NCI-H1105 (cell line): ENCODE measurements around the gene EFNA5.

Experiments
- DNase-seq: peaks from one replicate; lab custom pipeline; 2025; lab: John Stamatoyannopoulos, UW

EFNA5 gene

DNA sequence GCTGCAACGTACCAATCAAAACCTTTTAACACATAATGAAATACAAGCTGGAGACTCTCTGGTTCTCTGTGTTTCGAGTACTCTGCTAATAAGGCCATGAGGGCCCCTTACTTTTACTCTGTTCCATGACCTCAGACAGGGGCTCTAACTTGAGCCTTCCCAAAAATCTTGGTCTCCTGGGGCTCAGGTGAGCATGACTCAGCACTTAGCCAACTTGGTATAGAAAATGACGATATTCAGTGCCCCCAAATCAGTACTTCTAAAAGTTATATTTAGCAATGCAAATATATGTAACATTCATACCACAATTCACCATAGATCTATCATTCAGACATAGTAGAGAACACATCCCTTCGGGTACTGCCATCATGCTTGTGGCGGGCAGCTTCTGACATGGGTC is 278.9 kb downstream of the EFNA5 start:
- DNase-seq = no peak

- DNase-seq = no peak
These were observed 281.0 kb downstream of the EFNA5 start for GRCh38 chr5:107389775-107390148.

DNA sequence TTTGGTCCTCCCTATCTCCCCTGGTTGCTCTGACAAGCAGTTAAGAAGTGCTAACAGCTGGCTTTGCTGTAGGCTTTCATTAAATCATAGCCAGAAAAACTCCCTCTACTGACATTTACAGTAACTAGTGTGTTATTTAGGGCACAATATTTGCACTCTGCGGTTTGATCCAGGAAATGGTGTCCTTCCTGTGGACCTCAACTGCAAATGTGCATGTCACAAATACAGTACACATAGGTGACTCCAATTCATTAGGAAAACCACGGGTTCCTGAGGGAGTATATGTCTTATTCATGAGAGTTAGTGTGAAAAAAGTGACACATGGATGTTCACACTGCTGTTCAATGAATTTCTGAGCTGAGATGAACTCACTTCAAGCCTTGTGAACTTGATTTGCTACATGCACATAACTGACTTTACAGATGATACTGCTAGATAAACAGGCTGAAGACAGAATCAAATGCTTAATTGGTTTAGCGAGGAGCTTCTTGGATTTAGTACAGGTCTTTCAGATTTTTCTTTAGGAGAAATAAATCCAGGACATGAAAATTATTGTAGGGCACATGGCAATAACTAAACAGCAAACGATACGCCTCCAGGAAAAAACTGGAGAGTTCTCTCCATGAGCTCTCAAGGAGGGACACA is 281.5 kb downstream of the EFNA5 start:
- DNase-seq = no peak

DNA sequence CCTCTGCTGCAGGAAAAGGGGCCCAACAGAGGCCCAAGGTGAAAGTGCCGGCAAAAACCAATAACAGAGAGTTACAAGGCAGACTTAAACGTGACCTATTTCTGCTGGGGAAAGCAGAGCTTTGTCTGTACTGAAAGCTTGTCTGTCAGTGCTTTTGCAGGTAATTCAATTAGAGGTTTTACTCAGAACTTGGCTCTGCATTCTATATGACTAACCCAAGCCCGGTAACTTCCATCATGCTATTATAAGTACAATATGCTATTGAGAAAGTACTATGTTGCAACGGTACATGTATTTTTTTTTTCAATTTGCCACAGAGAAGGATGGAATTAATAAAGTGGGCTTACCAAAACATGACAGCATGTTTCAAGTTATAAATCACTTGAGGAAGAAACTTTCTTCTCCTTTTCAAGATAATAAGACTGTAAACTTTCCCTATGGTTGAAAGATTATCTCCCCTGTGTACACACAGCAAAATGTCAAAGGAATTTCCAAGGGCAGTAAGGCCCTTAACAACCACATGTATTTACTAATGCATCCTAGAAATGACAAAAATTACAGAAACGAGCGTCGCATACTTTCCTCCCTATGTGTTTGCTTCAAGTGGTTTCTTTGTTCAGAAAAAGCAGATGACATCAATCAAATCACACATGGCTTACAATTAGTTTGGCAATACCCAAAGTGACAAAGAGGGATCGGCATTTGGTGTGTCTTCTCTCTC is 282.4 kb downstream of the EFNA5 start:
- no peak for DNase-seq

GRCh38 chr5:107387526-107388140 is 283.1 kb downstream of the EFNA5 start:
- DNase-seq = no peak

DNA sequence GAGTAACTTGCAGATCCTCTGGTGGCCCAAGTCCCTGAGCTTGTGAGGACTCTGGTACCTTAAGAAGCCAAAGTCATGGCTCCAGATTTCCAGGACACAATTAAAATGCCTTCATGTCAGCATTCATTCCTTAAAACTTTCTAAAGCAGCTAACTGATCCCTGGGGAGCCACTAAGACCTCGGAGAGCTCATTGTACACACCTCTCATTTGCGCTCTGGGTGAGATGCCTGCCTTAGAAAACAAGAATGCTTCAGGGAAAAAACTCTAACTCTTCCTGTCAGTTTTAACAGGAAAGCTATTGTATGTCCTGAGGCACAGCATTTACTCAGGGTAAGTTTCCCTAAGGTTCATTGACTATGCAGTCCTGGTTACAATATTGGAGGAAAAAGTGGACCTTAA is 285.0 kb downstream of the EFNA5 start:
- DNase-seq = no peak

- DNase-seq = no peak
These were observed 286.5 kb downstream of the EFNA5 start for GRCh38 chr5:107384256-107384655.

DNA sequence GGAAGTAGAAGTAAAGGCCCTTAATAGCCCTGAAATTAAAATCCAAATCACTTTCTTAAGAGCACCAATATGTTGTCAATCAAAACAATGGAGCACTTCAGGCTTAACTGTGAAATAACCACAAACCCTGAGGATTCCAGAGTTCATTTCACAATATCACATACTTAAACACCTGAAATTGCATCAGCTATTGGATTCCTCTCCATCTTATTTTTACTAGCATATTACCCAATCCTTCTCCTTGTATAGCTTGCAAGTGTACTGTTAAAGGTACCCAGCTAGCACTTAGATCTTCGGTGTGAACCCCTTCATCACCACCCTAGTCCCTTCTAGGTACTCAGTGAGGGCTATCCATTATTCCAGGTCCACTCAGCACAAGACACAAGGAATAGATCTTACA is 287.3 kb downstream of the EFNA5 start:
- DNase-seq = no peak

- no peak for DNase-seq
These were observed 289.4 kb downstream of the EFNA5 start for GRCh38 chr5:107381189-107381856.

- DNase-seq = no peak
These were observed 290.1 kb downstream of the EFNA5 start for GRCh38 chr5:107380654-107381053.

DNA sequence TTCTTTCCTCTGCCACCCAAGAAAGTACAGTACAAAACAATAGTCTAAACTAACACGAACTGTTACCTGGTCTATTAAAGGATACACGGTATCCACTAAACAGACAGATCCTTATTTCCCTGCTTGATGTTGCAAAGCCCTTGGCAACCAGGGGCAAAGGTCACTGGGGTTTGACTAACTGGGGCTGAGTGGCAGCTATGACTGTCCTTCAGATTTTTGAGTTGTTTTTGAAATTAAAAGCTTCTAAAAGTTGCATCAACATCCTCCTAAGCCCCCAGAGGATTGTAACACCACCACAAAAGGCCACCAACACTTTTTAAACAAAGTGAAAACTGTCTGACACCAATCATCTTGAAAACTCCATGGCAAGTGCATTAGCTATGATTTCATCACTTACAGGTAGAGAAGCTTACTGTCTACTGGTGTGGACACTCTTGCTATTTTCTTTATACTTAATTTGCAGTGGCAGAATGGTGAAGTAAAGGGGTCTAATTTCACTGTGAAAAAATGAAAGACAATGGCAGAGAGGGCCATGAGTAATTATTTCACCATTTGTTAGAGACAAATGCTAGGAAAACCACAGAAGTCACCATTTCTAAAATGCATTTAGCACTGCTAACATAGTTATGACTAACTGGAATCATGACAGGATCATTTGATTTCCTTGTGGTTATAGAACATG is 292.4 kb downstream of the EFNA5 start:
- DNase-seq = no peak

- DNase-seq = no peak
These were observed 293.5 kb downstream of the EFNA5 start for GRCh38 chr5:107377277-107377609.

DNA sequence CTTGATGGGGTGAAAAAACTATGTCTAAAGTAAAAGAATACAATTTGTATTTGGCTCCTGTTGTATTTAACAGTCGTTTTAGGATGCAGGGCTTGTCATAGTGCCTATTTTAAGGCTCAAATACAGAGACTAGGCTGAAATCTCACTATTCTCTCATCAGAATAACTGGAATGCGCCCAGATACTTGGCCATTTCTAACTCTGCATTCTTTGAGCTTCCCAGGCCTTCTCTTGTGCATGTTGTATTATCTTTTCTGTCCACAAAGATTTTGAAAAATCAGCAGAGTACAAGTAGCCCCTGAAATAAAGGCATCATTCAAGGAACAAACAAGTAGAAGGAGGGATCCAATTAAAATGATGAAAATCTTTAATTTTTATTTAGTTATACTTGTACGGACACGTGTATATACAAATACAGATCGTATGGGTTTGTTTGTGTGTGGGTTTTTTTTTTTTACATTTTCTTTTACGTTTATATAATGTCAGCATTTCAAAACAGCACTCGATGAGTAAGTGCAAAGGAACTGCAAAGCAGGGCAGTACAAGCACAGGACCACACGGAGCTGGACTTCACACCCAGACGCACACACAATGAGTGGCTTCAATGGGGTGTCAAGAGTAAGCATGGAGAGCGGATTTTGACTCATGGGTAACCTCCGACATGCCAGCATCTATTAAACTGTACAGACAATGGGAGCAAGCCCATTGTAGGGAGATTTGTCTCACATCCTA is 294.0 kb downstream of the EFNA5 start:
- DNase-seq = no peak

GRCh38 chr5:107373549-107374263 is 297.0 kb downstream of the EFNA5 start:
- DNase-seq = no peak

- no peak for DNase-seq
These were observed 297.9 kb downstream of the EFNA5 start for GRCh38 chr5:107372723-107373450.

DNA sequence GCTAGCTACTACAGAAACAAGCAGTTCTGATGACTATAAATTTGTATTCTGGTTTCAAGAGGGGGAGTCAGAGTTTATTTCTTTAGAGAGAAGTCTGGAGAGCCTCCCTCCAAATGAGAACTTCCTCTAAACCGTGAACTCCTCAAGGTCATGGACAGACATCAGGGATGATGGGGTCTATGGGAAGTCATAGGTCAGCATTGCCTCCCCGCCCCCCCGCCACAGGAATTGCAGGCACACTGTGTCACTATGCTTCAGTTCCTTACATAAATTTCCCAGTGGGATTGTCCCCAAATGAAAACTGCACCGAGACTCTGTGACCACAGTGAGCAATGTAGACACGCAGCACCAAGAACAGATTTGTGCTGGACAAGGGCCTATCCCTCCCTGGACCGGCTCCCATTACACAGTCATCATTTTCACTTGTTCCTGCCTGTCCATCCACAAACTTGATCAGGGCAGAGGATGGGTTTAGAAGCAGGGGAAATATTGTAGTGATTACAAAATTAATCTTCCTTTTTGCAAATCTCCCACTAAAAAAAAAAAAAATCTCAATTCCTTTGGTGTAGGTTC is 300.3 kb downstream of the EFNA5 start:
- no peak for DNase-seq

- DNase-seq = no peak
These were observed 301.1 kb downstream of the EFNA5 start for GRCh38 chr5:107369622-107370021.

DNA sequence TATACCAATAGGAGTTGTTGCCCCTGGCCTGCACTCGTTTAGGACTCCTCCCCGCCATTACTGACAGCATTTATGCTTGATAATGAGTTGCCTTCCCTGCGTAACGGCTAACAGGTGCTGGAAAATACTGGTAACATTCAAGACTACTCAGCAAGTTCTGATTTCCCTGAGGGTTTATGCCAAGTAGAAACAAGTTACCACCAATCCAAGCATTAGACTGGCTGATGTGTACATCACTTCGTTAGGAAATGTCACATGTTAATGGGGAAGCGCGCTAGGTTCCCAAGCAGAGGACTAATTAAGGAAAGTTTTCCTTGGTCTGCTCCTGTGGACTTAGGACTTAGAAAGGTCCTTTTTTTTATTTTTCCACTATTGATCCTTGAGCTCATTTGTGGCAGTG is 302.1 kb downstream of the EFNA5 start:
- DNase-seq = no peak

GRCh38 chr5:107367939-107368338 is 302.8 kb downstream of the EFNA5 start:
- DNase-seq = no peak

DNA sequence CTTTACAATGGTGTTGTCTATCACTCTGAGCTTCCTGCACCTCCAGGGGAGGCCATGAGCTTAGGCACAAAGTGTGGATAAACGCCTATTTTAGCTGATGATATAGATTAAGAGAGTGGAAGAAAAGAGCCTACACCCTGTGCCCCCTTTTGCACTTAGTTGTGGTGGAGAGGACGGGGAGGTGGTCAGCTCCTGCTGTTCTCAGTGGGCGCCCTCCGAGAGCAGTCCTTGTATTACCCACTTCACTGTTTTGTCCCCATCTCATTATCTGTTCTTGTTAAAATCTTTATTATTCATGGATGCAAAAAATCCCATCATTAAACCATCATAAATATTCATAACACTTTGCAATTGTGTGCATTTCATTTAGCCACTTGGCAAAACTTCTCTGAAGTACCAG is 303.3 kb downstream of the EFNA5 start:
- DNase-seq = no peak
